Activated T-cell treated with anti-CD3 and anti-CD28 coated beads, Interleukin-2, amount 50 U/mL, for 48 hours (primary cell): ENCODE data around the gene LRP1.

Experiments used
- DNase-seq, 2 experiments: peaks; one replicate each; pipeline ENCODE4 v3.0.0-alpha.2; 2020

Gene LRP1

GRCh38 chr12:57177354-57177753, 49.1 kb downstream of the LRP1 start:
- no peak for DNase-seq

DNA sequence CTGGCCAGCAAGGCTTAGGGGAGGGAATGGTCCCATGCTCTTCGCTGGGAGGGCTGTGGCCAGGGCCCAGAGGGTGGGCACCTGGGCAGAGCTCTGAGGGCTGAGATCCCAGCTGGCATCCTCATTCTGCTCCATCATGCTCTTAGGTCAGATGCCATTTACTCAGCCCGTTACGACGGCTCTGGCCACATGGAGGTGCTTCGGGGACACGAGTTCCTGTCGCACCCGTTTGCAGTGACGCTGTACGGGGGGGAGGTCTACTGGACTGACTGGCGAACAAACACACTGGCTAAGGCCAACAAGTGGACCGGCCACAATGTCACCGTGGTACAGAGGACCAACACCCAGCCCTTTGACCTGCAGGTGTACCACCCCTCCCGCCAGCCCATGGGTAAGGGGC, 49.9 kb downstream of the LRP1 start:
- no peak for DNase-seq

- no peak for DNase-seq
These were observed 51.2 kb downstream of the LRP1 start for GRCh38 chr12:57179331-57180086.

DNA sequence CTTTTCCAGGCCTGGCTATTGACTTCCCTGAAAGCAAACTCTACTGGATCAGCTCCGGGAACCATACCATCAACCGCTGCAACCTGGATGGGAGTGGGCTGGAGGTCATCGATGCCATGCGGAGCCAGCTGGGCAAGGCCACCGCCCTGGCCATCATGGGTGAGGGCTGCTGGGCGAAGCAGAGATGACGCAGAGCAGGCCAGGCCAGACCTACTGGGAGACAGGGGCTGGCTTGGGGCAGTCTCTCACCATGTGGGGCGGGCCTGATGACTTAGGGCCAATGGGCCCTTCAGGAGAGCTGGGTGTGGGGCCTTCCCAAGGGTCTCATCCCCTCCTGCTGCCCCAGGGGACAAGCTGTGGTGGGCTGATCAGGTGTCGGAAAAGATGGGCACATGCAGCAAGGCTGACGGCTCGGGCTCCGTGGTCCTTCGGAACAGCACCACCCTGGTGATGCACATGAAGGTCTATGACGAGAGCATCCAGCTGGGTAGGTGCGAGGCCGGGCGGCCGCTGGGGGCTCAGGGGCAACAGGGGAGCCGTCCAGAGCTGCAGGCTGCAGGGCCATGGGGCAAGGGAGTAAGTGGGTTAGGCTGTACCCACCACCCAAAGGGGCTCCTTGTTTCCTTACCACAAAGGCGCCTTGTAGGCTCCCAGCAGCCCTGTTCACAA, 52.2 kb downstream of the LRP1 start:
- DNase-seq, result no peak

DNA sequence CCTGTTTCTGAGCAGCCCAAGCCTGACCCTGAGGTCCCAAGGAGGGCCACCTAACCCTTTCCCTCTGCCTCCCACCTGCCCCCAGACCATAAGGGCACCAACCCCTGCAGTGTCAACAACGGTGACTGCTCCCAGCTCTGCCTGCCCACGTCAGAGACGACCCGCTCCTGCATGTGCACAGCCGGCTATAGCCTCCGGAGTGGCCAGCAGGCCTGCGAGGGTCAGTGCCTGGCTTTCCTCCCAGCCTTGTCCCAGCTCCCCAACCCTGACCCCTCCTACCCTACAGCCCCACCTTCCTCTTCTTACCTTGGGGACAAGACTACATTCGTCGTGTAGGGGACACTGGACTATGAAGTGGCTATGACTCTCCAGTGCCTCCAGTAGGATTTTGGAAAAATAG, 52.8 kb downstream of the LRP1 start:
- DNase-seq, result no peak

GRCh38 chr12:57181561-57182155, 53.4 kb downstream of the LRP1 start:
- DNase-seq, result no peak

- DNase-seq, result peak; percentile 86 to 89
These were observed 54.8 kb downstream of the LRP1 start for GRCh38 chr12:57182918-57183575.

- DNase-seq, result no peak
These were observed 55.8 kb downstream of the LRP1 start for GRCh38 chr12:57183939-57184725.

DNA sequence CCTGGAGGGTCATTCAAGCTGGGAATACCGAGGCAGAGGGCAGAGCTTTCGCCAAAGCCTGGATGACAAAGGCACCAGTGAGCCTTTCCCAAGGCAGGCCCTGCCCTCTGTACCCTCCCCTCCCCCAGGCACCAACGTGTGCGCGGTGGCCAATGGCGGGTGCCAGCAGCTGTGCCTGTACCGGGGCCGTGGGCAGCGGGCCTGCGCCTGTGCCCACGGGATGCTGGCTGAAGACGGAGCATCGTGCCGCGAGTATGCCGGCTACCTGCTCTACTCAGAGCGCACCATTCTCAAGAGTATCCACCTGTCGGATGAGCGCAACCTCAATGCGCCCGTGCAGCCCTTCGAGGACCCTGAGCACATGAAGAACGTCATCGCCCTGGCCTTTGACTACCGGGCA, 57.1 kb downstream of the LRP1 start:
- no peak for DNase-seq

DNA sequence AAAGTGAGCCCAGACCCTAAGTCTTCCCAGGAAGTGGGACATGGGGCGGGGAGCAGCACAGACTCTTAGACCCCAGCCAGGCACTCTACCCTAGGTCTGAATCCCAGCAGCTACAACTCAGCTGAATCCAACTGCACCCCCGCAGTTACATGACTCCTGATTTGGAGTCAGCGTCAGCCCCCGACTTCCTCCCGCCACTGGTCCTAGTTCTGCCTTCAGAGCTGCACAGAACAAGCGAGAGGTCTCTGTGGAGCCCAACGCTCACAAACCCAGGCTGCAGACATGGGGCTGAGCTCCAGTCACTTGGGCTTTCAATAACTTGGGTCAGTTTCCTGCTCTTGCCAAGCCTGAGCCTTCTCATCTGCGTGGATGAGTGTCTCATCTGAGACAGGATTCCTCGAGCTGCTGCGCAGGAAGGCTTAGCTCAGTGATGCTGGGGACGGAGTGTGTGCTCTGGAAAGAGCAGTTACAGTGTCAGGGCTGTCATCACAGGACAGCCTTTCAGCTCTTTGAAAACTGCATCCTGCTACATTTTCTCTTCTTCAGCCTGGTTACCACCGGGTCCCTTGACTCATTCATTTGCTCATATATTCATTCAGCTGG, 57.7 kb downstream of the LRP1 start:
- DNase-seq, result no peak

DNA sequence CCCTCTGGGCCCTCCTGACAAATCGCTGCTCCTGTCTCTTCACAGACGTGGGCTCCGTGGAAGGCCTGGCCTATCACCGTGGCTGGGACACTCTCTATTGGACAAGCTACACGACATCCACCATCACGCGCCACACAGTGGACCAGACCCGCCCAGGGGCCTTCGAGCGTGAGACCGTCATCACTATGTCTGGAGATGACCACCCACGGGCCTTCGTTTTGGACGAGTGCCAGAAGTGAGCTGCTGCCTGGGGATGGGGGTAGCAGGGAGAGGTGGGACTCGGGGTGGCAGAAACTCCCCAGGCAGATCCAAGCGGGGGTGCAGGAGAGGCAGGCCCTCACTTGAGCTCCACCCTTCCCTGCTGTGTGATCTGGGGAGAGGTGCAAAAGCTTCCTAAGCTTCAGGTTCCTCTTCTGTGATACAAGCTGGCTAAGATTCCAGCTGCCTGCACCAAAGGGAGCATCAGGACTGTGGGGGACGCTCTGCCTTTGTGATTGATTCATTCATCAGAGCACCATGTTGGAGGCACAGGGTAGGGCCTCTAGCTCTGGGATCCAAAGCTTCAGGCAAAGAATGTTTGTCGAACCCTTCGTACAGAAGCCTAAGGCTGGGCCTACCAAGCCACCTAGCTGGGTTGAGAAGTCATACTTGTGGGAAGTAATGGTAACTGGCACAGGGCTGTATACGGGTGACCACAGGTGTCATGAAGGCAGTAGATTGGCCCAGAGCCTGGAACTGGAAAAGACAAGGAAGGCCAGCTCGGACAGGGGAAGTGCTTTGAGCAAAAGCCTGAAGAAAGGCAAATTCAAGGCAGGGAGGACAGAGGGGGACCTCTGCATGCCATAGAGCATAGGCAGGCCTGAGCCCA, 59.2 kb downstream of the LRP1 start:
- no peak for DNase-seq

DNA sequence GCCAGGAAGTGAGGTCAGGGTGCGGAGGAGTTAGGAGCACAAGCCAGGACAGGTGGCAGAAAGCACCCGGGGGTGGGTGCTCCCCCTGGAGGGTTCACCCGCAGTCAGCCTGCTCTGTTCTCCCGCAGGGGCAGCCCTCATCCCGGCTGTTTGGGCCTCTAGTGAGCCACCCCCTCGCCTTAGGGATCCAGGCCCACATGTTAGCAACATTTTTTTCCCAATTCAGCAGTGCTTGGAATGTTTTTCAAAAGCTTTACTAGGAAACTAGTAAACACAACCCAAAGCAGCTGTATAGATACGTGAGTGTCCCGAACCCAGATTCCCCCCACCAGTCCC, 59.8 kb downstream of the LRP1 start:
- DNase-seq, result no peak

- DNase-seq, result no peak
These were observed 61.8 kb downstream of the LRP1 start for GRCh38 chr12:57190037-57190436.

- no peak for DNase-seq
These were observed 62.5 kb downstream of the LRP1 start for GRCh38 chr12:57190821-57191220.

- no peak for DNase-seq
These were observed 63.1 kb downstream of the LRP1 start for GRCh38 chr12:57191410-57191809.

DNA sequence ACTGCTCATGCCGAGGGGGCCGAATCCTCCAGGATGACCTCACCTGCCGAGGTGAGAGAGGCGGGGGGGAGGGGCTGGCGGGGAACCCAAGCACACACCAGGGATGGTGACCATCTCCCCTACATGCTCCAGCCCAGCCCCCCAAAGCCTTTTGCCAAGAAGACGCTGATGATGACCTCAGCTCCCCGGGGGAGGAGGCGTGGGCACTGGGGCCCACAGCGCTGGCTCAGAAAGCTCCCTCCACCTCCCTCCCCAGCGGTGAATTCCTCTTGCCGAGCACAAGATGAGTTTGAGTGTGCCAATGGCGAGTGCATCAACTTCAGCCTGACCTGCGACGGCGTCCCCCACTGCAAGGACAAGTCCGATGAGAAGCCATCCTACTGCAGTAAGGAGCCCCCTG, 64.6 kb downstream of the LRP1 start:
- no peak for DNase-seq

GRCh38 chr12:57193706-57194245, 65.5 kb downstream of the LRP1 start:
- DNase-seq, result no peak

DNA sequence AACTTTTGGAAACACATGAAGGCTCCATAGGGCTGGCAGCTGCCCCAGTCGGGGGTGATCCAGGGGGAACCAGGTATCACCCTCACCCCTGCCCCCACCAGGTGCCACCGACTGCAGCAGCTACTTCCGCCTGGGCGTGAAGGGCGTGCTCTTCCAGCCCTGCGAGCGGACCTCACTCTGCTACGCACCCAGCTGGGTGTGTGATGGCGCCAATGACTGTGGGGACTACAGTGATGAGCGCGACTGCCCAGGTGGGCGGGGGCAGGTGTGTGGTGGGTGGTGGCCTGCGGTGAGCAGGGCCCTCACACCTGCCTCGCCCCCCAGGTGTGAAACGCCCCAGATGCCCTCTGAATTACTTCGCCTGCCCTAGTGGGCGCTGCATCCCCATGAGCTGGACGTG, 66.0 kb downstream of the LRP1 start:
- no peak for DNase-seq

DNA sequence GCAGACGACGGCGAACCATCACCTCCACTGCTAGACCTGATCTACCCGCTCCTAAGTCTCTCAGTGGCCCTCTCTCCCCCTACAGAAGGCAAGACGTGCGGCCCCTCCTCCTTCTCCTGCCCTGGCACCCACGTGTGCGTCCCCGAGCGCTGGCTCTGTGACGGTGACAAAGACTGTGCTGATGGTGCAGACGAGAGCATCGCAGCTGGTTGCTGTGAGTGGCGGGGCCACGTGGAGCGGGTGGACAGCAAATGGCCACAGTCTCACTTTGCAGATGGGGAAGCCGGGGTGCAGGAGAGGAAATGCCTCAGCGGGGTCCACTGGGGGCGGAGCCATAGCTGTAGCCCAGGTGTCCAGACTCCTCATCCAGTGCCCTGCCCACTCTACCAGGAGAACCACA, 66.9 kb downstream of the LRP1 start:
- no peak for DNase-seq

- no peak for DNase-seq
These were observed 67.5 kb downstream of the LRP1 start for GRCh38 chr12:57195611-57196371.

GRCh38 chr12:57196439-57196838, 68.2 kb downstream of the LRP1 start:
- DNase-seq, result no peak
